NCI-H226 (cell line): ENCODE measurements around the gene USP19.

Source experiments
- DNase-seq: peaks from one replicate; pipeline ENCODE4 v3.0.0-alpha.2; 2015

The USP19 gene

GRCh38 chr3:49132437-49133225, 12.0 kb upstream of the USP19 start, which contains the start of gene LAMB2:
Gene LAMB2 (minus strand): TSS chr3:49133050. CDS start chr3:49132867, 183 bp downstream.
- peak; percentile 76 for DNase-seq

GRCh38 chr3:49132073-49132436, 11.4 kb upstream of the USP19 start:
- DNase-seq = no peak

DNA sequence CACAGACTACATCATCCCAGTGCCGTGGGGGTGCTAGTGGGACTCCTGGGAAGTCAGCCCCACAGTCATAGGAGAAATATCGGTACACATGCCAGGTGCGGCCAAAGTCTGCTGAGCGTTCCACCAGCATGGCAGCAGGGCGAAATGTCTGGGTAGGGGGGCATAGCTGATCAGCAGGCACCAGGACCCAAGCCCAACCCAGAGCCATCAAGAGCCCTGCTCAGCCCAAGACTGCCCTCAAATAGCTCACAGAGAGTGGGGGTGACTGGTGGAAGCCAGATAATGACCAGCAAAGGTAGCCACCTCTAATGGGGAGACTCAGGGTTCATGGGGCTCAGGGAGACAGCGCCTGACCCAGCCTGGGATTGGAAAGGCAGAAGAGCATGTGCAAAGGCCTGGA, 11.0 kb upstream of the USP19 start:
- no peak for DNase-seq

GRCh38 chr3:49131040-49131439, 10.4 kb upstream of the USP19 start:
- no peak for DNase-seq

- no peak for DNase-seq
Measured at GRCh38 chr3:49124991-49125670, 4.5 kb upstream of the USP19 start.

GRCh38 chr3:49124203-49124602, 3.6 kb upstream of the USP19 start:
- no peak for DNase-seq

DNA sequence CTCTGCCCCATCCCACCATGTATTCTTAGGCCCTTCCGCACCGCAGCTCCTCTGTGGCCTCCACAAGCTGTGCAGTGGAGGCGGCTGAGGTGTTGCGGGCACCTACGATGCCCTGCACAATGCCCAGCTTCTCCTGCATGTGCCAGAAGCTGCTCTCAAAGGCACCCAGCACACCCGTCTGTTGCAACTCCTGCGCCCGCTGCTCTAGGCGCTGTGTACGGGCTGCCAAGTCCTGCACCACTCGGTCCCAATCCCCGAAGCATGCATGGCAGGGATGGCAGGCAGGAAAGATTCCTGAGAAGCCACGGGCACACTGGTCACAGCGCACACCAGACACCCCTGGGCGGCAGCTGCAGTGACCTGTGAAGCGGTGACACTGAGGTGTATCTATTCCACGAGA, 3.1 kb upstream of the USP19 start:
- no peak for DNase-seq

DNA sequence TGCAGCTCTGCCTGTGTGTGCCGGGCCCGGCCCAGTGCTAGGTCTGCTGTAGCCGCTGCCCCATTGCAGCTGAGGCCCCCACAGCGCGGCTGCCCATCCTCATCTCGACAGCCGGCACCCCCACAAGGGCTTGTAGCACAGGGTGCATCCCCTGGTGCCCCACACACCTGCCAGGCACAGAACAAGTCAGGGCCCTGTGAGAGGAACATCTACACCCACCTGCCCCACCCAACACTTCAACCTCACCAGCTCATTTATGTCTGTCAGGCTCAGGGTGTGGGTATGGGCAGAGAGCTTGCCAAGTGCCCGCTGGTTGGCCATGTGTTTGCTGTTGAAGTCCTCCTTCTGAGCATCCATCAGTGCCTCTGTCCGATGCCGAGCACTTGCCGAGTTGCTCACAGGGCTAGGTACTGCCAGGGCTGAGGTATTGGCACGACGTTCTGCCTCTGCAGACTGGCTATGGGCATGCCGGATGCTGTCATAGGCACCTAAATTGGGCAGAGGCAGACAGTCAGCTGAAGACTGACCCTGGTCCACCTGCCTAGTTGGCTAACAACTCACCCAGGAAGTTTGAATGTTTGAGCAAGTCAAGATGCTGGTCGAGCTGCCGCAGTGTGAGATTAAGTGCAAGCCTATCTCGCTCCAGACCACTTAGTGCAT, 2.4 kb upstream of the USP19 start:
- DNase-seq = no peak

GRCh38 chr3:49122451-49122850, 1.8 kb upstream of the USP19 start:
- DNase-seq = no peak

DNA sequence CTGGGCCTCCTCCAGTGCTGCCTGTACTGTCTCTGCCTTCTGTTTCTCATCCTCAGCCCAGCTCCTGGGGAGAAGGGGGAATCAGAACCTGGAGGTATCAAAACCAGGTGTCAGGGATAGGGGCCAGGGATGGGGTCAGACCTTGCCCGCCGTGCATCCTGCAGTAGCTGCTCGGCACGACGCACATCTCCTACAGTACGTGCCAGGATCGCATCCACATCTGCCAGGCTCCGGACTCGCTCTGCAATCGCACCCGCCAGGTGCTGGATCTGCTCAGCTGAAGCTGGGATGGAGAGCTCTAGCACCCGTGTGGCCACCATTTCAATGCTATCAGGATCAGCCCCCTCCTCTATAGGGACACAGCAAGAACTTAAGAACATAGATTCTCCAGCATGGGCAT, 1.4 kb upstream of the USP19 start:
- DNase-seq = no peak

- DNase-seq = no peak
Measured at GRCh38 chr3:49121132-49121736, 611 bp upstream of the USP19 start.

- no peak for DNase-seq
Measured at GRCh38 chr3:49120096-49120437, 556 bp downstream of the USP19 start.

- DNase-seq = no peak
Measured at GRCh38 chr3:49119439-49119838, 1.2 kb downstream of the USP19 start.

GRCh38 chr3:49119036-49119435, 1.6 kb downstream of the USP19 start:
- no peak for DNase-seq

DNA sequence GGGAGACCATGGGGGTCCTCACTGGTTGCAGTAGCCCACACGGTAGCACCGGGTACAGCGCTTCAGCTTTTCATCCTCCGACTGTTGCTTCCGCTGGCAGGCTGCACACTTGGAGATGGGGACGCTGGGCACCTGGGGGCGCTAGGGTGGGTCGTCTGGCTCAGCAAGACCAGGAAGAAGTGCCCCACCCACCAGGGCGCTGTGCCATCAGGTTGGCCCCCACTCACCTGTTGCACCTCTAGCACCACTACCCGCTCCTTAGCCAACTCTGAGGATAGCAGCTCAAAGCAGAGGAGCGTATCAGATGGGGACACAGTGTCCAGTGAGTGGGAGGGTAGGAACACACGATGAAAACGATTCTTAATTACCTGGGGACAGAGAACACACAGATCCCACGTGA, 8.4 kb downstream of the USP19 start:
- no peak for DNase-seq

GRCh38 chr3:49111347-49111746, 9.3 kb downstream of the USP19 start:
- no peak for DNase-seq

DNA sequence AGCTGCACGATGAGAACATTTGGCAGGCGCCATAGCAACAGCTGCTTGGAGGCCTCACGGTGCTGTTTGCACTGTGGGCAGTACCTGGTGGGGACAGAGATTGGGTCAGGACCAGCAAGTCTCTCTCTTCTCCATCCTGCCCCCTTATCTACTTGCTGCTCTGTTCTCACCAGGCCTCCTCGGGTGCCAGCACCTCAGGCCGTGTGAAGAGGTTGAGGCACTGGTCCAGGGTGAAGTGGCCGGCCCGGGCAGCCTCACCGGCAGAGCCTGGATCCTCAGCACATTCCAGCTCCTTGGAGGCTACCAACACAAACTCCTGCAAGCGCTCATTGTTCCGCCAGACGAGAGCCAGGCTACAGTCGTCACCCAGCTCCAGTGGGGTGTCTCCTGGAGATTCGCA, 9.8 kb downstream of the USP19 start:
- DNase-seq = no peak

DNA sequence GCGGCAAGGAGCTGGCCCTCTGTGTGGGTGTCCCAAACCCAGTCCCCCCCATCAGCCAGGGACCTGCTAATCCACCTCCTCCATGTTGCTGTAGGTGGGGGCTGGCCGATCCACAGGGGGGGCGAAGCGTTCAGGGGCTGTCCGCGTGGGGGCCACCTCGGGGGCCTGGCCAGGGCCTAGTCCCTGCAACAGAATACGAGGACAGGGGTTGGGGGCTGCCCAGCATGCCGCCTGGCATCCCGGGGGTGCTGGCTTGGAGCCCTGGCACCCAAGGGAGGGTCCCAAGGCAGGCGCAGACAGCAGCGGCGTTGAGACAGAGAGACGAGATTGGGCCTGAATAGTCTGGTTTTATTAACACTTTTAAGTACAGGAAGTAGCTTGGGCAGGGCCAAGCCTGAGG, 12.3 kb downstream of the USP19 start:
- DNase-seq = no peak

DNA sequence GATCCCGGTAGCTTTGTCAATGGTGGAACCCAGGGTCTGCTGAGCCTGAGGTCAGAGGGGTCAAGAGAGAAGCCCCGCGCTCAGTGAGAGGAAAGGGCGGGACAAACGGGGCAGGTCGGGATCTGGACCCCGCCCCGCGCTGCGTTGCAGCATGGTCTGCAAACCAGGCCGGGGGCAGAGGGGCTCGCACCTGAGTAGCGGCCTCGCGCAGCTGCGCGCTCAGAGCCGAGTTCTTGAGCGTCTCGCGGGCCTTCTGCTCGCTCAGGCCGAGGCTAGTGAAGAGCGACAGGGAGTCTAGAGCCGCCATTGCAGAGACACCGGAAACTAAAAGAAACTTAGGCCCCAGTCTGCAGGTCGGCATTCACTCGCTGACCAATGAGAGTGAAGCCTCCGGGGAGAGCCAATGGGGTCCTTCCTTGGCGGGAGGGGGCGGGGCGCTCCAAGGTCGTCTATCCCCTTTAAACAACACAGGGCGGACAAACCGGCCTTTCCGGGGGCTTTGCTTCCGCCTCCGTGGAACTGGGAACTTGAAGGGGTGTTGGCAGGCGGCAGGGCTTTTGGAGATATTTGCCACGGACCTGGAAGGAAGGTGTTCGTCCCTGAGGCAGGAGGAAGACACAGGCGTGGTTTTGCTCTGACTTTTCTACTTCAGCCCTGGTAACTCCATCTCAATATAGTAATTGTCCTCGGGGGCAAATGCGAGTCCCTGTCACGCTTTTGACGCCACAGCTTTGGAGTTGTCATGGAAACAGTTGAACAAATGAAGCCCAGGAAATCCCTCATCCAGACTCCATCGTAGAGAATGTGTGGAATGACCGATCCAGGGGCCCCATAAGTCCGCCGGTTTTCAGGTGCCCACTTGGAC, 16.0 kb downstream of the USP19 start, which contains the start of gene QARS1:
QARS1 (minus strand) TSS at position 331 of the 865 bp plus-strand sequence; CDS start at position 307, 24 bp downstream.
- DNase-seq = peak; percentile 88

DNA sequence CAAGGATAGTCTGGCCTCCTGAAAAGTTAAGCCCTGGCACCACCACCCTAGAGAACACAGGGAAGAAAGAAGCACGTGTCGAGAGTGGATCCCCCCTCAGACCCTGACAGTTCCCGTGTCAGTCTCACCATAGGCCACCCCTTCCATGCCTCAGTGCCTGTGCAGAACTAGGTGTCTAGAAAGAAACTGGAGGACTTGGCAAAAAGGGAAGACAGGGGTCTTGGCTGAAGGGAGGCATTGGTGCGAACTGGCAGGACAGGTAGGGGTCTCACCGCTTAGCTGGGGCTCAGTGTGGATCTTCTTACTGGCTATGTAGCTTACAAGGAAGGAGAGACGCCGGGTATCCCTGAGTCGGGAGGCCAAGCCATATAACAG, 16.6 kb downstream of the USP19 start:
- DNase-seq = no peak

DNA sequence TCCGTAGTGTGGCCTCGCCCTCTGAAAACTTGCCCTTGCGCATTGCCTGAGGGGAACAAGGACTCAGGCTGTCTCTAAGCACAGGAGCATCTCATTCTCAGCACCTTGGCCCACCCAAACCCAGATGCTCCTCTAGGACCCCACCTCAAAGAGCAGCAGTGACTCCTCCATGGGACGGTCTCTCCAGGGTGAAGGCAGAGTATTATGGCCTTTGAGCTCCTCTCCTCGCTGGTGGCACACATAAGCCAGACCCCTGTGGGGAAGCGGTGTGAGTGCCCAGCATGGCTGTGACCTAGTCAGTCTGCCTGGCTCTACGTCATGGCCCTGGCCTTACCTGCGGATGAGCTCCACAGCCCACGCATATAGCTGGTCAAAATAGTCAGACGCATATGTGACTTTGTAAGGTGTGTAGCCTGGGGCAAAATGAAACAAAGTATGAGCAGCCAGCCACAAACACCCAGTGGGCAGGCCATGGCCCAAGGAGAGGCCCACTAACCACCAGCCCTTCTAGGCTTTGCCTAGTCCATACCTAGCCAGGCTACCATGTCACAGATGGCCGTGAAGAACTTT, 20.5 kb downstream of the USP19 start:
- DNase-seq = no peak

DNA sequence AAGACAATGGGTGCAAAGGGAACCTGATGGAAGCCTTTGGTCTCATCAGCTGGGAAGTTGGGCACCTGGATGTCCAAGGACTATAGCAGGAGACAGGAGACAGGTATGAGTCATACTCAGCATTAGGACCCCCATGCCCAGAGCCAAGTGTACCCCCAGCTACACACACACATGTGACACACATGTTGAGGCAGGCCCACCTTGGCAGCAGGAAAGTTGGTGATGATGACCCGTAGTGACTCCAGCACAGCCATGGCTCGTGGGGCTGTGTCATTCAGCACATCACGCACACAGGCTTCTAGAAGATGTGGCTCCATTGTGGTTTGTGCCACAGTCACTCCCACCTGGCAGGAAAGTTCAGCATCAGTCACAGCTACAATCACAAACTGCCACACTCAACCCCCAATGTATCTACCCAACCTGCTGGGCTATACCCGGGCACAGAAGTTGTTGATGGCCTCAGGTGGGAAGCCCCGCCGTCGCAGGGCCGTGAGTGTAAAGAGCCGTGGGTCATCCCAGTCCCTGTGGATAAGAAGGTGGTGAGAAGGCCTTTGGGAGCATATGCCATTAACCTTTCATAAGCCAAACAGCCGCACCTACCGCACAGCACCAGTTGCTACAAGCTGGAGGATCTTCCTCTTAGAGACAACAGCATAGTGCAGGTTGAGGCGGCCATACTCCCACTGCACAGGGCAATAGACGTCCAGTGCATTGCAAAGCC, 21.6 kb downstream of the USP19 start:
- DNase-seq = no peak
